PC-3 (cell line): Measurements from ENCODE around the gene PANK3. TPM values are rescaled to one million over a fixed set of nuclear protein-coding genes. Genes with fewer than 3 reads are reported as not detected.

ENCODE experiments used
- ATAC-seq: fragments of 200-7000 bp; cut with Tn5 transposase; 2 replicates; pipeline ENCODE4 v1.9.1; 2020; ENCODE audit warnings: mild to moderate bottlenecking, moderate library complexity
- BruUV-seq: library from RNA; stranded (reverse); fragments of 400-500 nt; replicated peaks from 2 replicates; lab custom pipeline; 2021; lab: Mats Ljungman, UMichigan
- CTCF ChIA-PET: fragments of 300-600 bp; sonication (Branson Sonifier 250); formaldehyde crosslinking; loops from one replicate; lab custom pipeline; 2022; ENCODE audit warnings: antibody characterized with exemption; lab: Charles Lee
- POLR2A ChIA-PET: fragments of 300-600 bp; sonication (Branson Sonifier 250); formaldehyde crosslinking; loops from one replicate; lab custom pipeline; 2022; ENCODE audit warnings: antibody characterized with exemption; ENCODE audit not compliant: unreplicated experiment; lab: Charles Lee
- DNase-seq: peaks from one replicate; pipeline ENCODE4 v3.0.0-alpha.2; 2015
- H2AFZ ChIP-seq: fragments of 300-600 bp; sonication (generic); 2 replicates; pipeline ENCODE4 v1.6.0; 2016; ENCODE audit warnings: antibody characterized with exemption, low read length
- H3F3A ChIP-seq: fragments of 300-600 bp; sonication (generic); one replicate; pipeline ENCODE4 v1.6.0; 2017; ENCODE audit warnings: antibody characterized with exemption, low read length, control low read depth, mild to moderate bottlenecking; ENCODE audit not compliant: unreplicated experiment
- H3K27ac ChIP-seq: fragments of 300-600 bp; sonication (generic); 2 replicates; pipeline ENCODE4 v1.5.1; 2016; ENCODE audit warnings: mild to moderate bottlenecking, low read length
- H3K27me3 ChIP-seq: fragments of 300-600 bp; sonication (generic); 2 replicates; pipeline ENCODE4 v1.6.1; 2016; ENCODE audit warnings: low read length, mixed read lengths
- H3K36me3 ChIP-seq: fragments of 300-600 bp; sonication (generic); 2 replicates; pipeline ENCODE4 v1.6.1; 2016; ENCODE audit warnings: low read depth, mixed run types, low read length, mixed read lengths
- H3K4me1 ChIP-seq: fragments of 300-600 bp; sonication (generic); 2 replicates; pipeline ENCODE4 v1.5.1; 2016; ENCODE audit warnings: low read length; ENCODE audit not compliant: insufficient read depth
- H3K4me2 ChIP-seq: fragments of 300-600 bp; sonication (generic); 2 replicates; pipeline ENCODE4 v1.6.0; 2016; ENCODE audit warnings: low read length
- H3K4me3 ChIP-seq: fragments of 300-600 bp; sonication (generic); 2 replicates; pipeline ENCODE4 v1.5.1; 2016; ENCODE audit warnings: mild to moderate bottlenecking, low read length, mixed read lengths
- H3K79me2 ChIP-seq: fragments of 300-600 bp; sonication (generic); 2 replicates; pipeline ENCODE4 v1.6.1; 2017; ENCODE audit warnings: low read length, mixed read lengths
- H3K9ac ChIP-seq: fragments of 300-600 bp; sonication (generic); 2 replicates; pipeline ENCODE4 v1.6.0; 2016; ENCODE audit warnings: mild to moderate bottlenecking, low read length
- H3K9me2 ChIP-seq: fragments of 300-600 bp; sonication (generic); replicated peaks from 2 replicates; pipeline ENCODE4 v1.6.1; 2016; ENCODE audit warnings: mixed run types, low read length, mixed read lengths
- H3K9me3 ChIP-seq: fragments of 300-600 bp; sonication (generic); 2 replicates; pipeline ENCODE4 v1.6.1; 2016; ENCODE audit warnings: low read length, mixed read lengths
- H4K20me1 ChIP-seq: fragments of 300-600 bp; sonication (generic); 2 replicates; pipeline ENCODE4 v1.6.1; 2016; ENCODE audit warnings: low read length, mixed read lengths
- CTCF ChIP-seq: fragments of 300-600 bp; sonication (generic); conservative IDR thresholded peaks from 2 replicates; pipeline ENCODE4 v1.5.1; 2017; ENCODE audit warnings: antibody characterized with exemption, low read depth, mild to moderate bottlenecking, low read length
- EZH2 ChIP-seq: fragments of 300-600 bp; sonication (generic); IDR thresholded peaks from one replicate; pipeline ENCODE4 v1.6.1; 2017; ENCODE audit warnings: antibody characterized with exemption, mild to moderate bottlenecking, low read length; ENCODE audit not compliant: unreplicated experiment
- EZH2phosphoT487 ChIP-seq: fragments of 300-600 bp; sonication (generic); IDR thresholded peaks from 2 replicates; pipeline ENCODE4 v1.6.1; 2018; ENCODE audit warnings: mild to moderate bottlenecking, antibody characterized with exemption, low read length, borderline replicate concordance
- intact Hi-C: fragments of 100-400 bp; cut with micrococcal nuclease; formaldehyde crosslinking; loops from 2 replicates; pipeline ENCODE4 v1.9.0; 2023
- total RNA-seq: library from RNA; depleted of rRNA; stranded (reverse); fragments of >200 nt; gene quantifications from 2 replicates; pipeline ENCODE4 v1.2.3, GENCODE V29; 2014

PANK3 gene
- total RNA-seq, 1 experiment from 2014 or later, result 22.7 TPM

- Histone ChIP-seq H3K9me2 (no peaks in the 10 kb centered on the region), H3K4me2 (no peak overlapping the region), H3K27ac (no peak overlapping the region), H3K9me3 (no peaks in the 10 kb centered on the region), H2AFZ (no peak overlapping the region), H3K4me1 (0 out of 2 replicates have a peak, but pooled peaks cover 5% of the 10 kb centered on the region), H3K9ac (no peak overlapping the region), H3K36me3 (no peaks in the 10 kb centered on the region), H3K4me3 (no peak overlapping the region), H3K27me3 (no peaks in the 10 kb centered on the region), H3K79me2 (no peaks in the 10 kb centered on the region), H3F3A (no peaks in the 10 kb centered on the region), H4K20me1 (no peaks in the 10 kb centered on the region)
- TF ChIP-seq EZH2 (no peak), EZH2phosphoT487 (no peak), CTCF (no peak)
- DNase-seq, result no peak
- ChIA-PET POLR2A (no interaction called here), CTCF (no interaction called here)
- no peak for ATAC-seq
- intact Hi-C loops, result loop anchor here (5.0 kb wide), 1 partner anchor 40 kb away; no protein-coding TSS in a partner anchor
- no TSS peak for BruUV-seq
Observed at GRCh38 chr5:168612123-168612522, 33.0 kb upstream of the PANK3 start.

GRCh38 chr5:168611165-168611564 is 32.0 kb upstream of the PANK3 start:
- no peaks in the 10 kb centered on the region for H3K9me3 ChIP-seq
- H3K9ac ChIP-seq, result no peak overlapping the region
- no peaks in the 10 kb centered on the region for H3K79me2 ChIP-seq
- no peak for TF ChIP-seq EZH2phosphoT487
- TF ChIP-seq EZH2, result no peak
- no peak for TF ChIP-seq CTCF
- H3F3A ChIP-seq, result no peaks in the 10 kb centered on the region
- BruUV-seq, result no TSS peak
- ChIA-PET POLR2A (interaction anchor here (0.7 kb wide), 1 partner anchor 43 kb away, joined by 13 read pairs; no protein-coding TSS in a partner anchor), CTCF (no interaction called here)
- H3K27ac ChIP-seq, result no peak overlapping the region
- no peak overlapping the region for H2AFZ ChIP-seq
- intact Hi-C loops, result loop anchor here (5.0 kb wide), 1 partner anchor 41 kb away; no protein-coding TSS in a partner anchor
- no peaks in the 10 kb centered on the region for H3K9me2 ChIP-seq
- H3K36me3 ChIP-seq, result no peaks in the 10 kb centered on the region
- ATAC-seq (no peak), DNase-seq (no peak)
- H3K4me3 ChIP-seq, result no peak overlapping the region
- 0 out of 2 replicates have a peak, but pooled peaks cover 5% of the 10 kb centered on the region for H3K4me1 ChIP-seq
- H4K20me1 ChIP-seq, result no peaks in the 10 kb centered on the region
- no peaks in the 10 kb centered on the region for H3K27me3 ChIP-seq
- H3K4me2 ChIP-seq, result no peak overlapping the region

GRCh38 chr5:168609806-168610482 is 30.8 kb upstream of the PANK3 start:
- ATAC-seq (no peak), DNase-seq (no peak)
- no peak overlapping the region for H3K9ac ChIP-seq
- H3K27me3 ChIP-seq, result no peaks in the 10 kb centered on the region
- intact Hi-C loops, result loop anchor here (5.0 kb wide), 1 partner anchor 42 kb away; no protein-coding TSS in a partner anchor
- BruUV-seq, result no TSS peak
- H2AFZ ChIP-seq, result no peak overlapping the region
- CTCF ChIA-PET, result no interaction called here
- TF ChIP-seq EZH2phosphoT487 (no peak), CTCF (no peak), EZH2 (no peak)
- H3K4me1 ChIP-seq, result 0 out of 2 replicates have a peak, but pooled peaks cover 5% of the 10 kb centered on the region
- POLR2A ChIA-PET, result no interaction called here
- no peaks in the 10 kb centered on the region for H4K20me1 ChIP-seq
- no peaks in the 10 kb centered on the region for H3K36me3 ChIP-seq
- H3K4me2 ChIP-seq, result no peak overlapping the region
- no peaks in the 10 kb centered on the region for H3K9me2 ChIP-seq
- H3K27ac ChIP-seq, result no peak overlapping the region
- no peaks in the 10 kb centered on the region for H3K79me2 ChIP-seq
- H3K4me3 ChIP-seq, result no peak overlapping the region
- H3F3A ChIP-seq, result no peaks in the 10 kb centered on the region
- no peaks in the 10 kb centered on the region for H3K9me3 ChIP-seq
